Psoas muscle (tissue), 8 donors: ENCODE results near the gene KMT2D. TPM values are rescaled to one million over a fixed set of nuclear protein-coding genes. Genes with fewer than 3 reads are reported as not detected.
A peak's percentile ranks its signal among the peaks of the same experiment; 100 is the strongest.
"Not testable (repeated sequence)": the region's sequence is repeated elsewhere in the genome, so short reads cannot be mapped to it uniquely, and the experiment has no call there.

Source experiments
- ATAC-seq, 4 donors: fragments of 200-7000 bp; cut with Tn5 transposase; one replicate each; pipeline ENCODE4 v1.9.1; 2020; ENCODE audit warnings: moderate library complexity in 3 of 4, mild to moderate bottlenecking in 2 of 4
- DNase-seq, 2 donors: peaks; one replicate each; pipeline ENCODE4 v3.0.0-alpha.2; 2020
- H3K27ac ChIP-seq: fragments of 200-600 bp; one replicate; pipeline ENCODE4 v1.8.0; 2022
- H3K27me3 ChIP-seq, 3 donors: fragments of 200-600 bp in 1 of 3; one replicate each; pipeline versions ENCODE4 v1.6.1 to v1.8.0; 2013 to 2022; ENCODE audit warnings: low read length in 2 of 3, mild to moderate bottlenecking in 2 of 3, moderate library complexity in 1 of 3; ENCODE audit not compliant: insufficient read depth in 3 of 3
- H3K36me3 ChIP-seq, 2 donors: fragments of 200-600 bp in 1 of 2; one replicate each; pipeline versions ENCODE4 v1.6.1 to v1.8.0; 2013 to 2022; ENCODE audit warnings: low read depth in 1 of 2, mild to moderate bottlenecking in 1 of 2, moderate library complexity in 1 of 2; ENCODE audit not compliant: insufficient read depth in 1 of 2
- H3K4me1 ChIP-seq: fragments of 200-600 bp; one replicate; pipeline ENCODE4 v1.8.0; 2022
- H3K4me3 ChIP-seq: fragments of 200-600 bp; one replicate; pipeline ENCODE4 v1.8.0; 2022; ENCODE audit warnings: mild to moderate bottlenecking
- H3K9me3 ChIP-seq: fragments of 200-600 bp; one replicate; pipeline ENCODE4 v1.8.0; 2022
- WGBS, 3 donors: extraction: QIAGEN DNeasy Blood & Tissue Kit; methylation state at CpG; one replicate each; pipeline versions ENCODE4 v1.1.6 to v1.1.7; 2013; 5-methylcytosine and 5-hydroxymethylcytosine counted together
- intact Hi-C, 2 donors: fragments of 100-400 bp; cut with DNase I; formaldehyde crosslinking; loops; one replicate each; pipeline versions ENCODE4 v1.11.0 to v1.14.2; 2022
- polyA plus RNA-seq, 3 donors: library from polyadenylated mRNA; stranded (reverse); fragments of 200-250 nt; gene quantifications; one replicate each; pipeline ENCODE4 v1.2.3, GENCODE V29; 2013
- total RNA-seq, 4 donors: library from RNA; stranded (reverse); fragmentation: NEBNext Ultra II Directional in 2 of 4; extraction: Animal tissue kit (Norgen Biotek cat#: 25700) in 2 of 4; gene quantifications; one replicate each; pipeline versions ENCODE4 v1.2.1 to v1.2.4, GENCODE V29; 2021 to 2023
- TF ChIP-seq, protein P1 (sequence below): fragments of 200-600 bp; IDR thresholded peaks from one replicate; pipeline ENCODE4 v1.8.0; 2022; ENCODE audit warnings: antibody characterized with exemption
- donor health status: healthy with polysubstance abuse.
- donor health status: DM: no; HTN: no; CAD: no; lungs with moderate emphysema.
- donor health status: Bipolar disorder and iron deficiency.
- donor health status: healthy.
- donor health status: DM: yes; HTN: yes; CAD: no.
- donor health status: DM: no; HTN: no; CAD: no.
- donor health status: DM: no; HTN: no; CAD: no.
- donor health status: DM: yes; HTN: yes; CAD: no.

The KMT2D gene
- total and polyA plus RNA-seq, 7 donors: 10.8 to 69.8 (median 64.2) TPM

DNA sequence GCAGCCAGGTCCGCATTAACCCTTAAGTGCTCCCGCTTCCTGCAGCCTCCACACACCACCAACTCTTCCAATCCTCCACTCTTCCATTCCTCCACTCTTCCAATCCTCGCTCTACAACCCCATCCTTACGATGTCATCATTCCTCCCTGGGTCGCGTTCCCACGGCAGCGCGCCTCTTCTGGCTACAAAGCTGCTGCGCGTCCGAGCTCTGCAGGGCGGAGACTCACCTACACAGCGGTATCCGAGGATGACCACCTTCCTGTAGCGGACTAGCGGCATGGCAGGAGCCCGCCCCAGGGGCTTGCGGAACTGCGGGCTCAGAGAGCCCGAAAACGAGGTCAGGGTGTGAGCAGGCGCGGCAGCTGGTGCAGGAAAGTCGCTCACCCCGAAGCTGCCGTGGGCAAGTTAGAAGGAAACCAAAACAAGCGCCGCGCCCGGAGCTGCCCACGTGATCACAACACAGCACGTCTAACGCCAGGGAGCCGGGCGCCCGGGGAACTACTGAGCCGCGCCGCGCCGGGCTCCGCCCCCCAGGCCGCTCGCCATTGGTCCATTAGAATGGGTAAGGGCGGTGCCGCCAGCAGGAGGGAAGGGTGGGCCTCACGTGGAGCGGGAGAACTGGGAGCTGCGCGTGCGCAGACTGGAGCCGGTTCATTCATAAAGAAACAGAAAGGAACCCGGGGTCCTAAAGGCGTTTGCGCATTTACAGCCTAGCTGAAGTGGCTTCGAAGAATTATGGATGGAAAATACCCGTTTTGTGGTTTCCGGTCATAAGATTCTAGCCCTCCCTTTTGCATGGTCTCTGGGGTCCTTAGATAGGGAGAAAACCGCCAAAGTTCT lies 9.1 kb upstream of the KMT2D start, which contains the start of gene RHEBL1:
Gene RHEBL1, minus strand, starts transcription at position 473 of the 840 bp plus-strand sequence. Its CDS starts 194 bp downstream, at position 279.
- DNase-seq (peak; percentile 99), ATAC-seq (peak; percentile 100)
- 0 to 1% (median 0%) methylated on average over 60 of the region's 60 CpGs for WGBS, 3 donors
- H3K9me3 ChIP-seq: no peaks in the 10 kb centered on the region
- H3K36me3 ChIP-seq: no peaks in the 10 kb centered on the region
- peak within 1 kb of the TSS; percentile 85 for H3K4me3 ChIP-seq
- H3K4me1 ChIP-seq: peaks cover 10% of the 10 kb centered on the region
- peak within 1 kb of the TSS; percentile 70 for H3K27ac ChIP-seq
- no peaks in the 10 kb centered on the region for H3K27me3 ChIP-seq
- TF ChIP-seq, protein P1, sequence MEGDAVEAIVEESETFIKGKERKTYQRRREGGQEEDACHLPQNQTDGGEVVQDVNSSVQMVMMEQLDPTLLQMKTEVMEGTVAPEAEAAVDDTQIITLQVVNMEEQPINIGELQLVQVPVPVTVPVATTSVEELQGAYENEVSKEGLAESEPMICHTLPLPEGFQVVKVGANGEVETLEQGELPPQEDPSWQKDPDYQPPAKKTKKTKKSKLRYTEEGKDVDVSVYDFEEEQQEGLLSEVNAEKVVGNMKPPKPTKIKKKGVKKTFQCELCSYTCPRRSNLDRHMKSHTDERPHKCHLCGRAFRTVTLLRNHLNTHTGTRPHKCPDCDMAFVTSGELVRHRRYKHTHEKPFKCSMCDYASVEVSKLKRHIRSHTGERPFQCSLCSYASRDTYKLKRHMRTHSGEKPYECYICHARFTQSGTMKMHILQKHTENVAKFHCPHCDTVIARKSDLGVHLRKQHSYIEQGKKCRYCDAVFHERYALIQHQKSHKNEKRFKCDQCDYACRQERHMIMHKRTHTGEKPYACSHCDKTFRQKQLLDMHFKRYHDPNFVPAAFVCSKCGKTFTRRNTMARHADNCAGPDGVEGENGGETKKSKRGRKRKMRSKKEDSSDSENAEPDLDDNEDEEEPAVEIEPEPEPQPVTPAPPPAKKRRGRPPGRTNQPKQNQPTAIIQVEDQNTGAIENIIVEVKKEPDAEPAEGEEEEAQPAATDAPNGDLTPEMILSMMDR: no peak
- intact Hi-C loops: loop anchor here in 1 of 2 donors (10.0 kb wide), 1 partner anchor 165 kb away; no protein-coding TSS in a partner anchor

DNA sequence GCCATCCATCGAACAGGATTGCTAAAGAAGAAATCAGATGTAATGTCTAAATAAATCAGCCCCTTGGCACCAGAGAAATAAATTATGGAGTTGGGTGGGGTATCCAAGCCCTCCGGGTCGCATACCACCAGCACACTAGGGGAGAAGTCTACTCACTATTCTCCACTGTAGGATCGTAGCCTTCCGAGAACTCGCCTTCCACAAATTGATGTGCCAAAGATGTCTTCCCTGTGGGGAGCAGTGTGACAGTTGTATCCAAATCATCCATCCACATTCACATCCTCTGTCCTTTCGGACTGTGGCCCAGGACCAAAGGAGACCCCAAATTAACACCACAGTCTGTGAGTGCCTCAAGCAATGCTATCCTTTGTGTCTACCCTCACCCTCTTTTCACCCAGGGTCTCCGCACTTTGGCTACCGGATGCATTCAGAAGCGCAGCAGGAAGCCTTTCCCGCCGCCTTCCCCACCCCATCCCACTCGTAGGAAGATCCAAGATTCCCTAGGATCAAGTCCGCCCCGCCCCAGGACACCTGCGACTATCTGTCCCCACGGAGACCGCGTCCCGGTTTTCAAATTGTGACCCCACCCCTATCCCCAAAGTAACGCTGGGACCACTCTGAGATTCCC lies 8.4 kb upstream of the KMT2D start:
- H3K4me1 ChIP-seq: peaks cover 14% of the 10 kb centered on the region
- H3K27ac ChIP-seq: peak overlapping the region; percentile 70
- intact Hi-C loops: loop anchor here in 1 of 2 donors (10.0 kb wide), 1 partner anchor 166 kb away; no protein-coding TSS in a partner anchor
- DNase-seq (no peak), ATAC-seq (no peak)
- H3K27me3 ChIP-seq: no peaks in the 10 kb centered on the region
- H3K36me3 ChIP-seq: no peaks in the 10 kb centered on the region
- H3K9me3 ChIP-seq: no peaks in the 10 kb centered on the region
- TF ChIP-seq, protein P1: no peak
- WGBS, 3 donors: 16 to 20% (median 19%) methylated on average over 21 of the region's 21 CpGs
- peak overlapping the region; percentile 85 for H3K4me3 ChIP-seq

DNA sequence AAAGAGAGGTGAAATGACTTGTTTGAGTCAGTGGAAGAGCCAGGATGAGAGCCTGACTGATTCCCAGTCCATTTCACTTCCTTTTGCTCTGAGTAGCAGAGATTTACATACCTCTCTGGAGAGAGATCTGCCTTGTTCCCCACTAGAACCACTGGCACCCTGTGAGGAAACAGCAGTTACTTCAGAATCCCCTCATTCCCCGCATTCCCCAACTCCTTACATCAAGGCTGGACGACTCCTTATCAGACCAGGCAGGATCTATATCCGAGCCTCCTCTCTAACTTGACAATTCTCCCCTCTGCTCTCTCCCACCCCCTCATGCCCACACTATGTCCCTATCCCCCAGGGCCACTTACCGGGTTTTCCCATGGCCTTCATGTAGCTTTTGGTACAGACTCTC lies 5.5 kb upstream of the KMT2D start:
- no peaks in the 10 kb centered on the region for H3K36me3 ChIP-seq
- H3K27me3 ChIP-seq: no peaks in the 10 kb centered on the region
- intact Hi-C loops: loop anchor here in 1 of 2 donors (10.0 kb wide), 1 partner anchor 169 kb away; no protein-coding TSS in a partner anchor
- ATAC-seq (no peak), DNase-seq (no peak)
- H3K4me3 ChIP-seq: no peak overlapping the region
- H3K4me1 ChIP-seq: peaks cover 14% of the 10 kb centered on the region
- 76 to 80% (median 77%) methylated on average over 4 of the region's 4 CpGs for WGBS, 3 donors
- TF ChIP-seq, protein P1: no peak
- no peaks in the 10 kb centered on the region for H3K9me3 ChIP-seq
- H3K27ac ChIP-seq: no peak overlapping the region

DNA sequence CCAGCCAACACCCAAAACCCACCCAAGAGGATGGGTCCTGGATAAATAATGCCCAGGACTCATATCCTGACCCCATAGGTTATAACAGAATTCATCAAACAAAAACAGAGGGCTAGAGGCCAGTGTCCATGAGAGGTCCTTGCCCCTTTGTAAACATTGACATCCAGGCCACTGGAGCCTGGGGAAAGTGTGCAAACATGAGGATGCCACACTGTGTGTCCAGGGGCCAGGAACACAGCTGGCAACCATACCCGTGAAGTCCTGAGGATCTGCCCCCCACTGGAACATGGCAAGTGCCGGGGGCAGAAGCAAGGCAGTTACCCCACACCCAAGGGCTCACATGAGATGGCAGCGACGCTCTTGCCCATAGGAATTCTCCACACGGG lies 4.2 kb upstream of the KMT2D start:
- Histone ChIP-seq H3K9me3 (no peaks in the 10 kb centered on the region), H3K4me1 (peaks cover 8% of the 10 kb centered on the region), H3K27me3 (no peaks in the 10 kb centered on the region), H3K36me3 (no peaks in the 10 kb centered on the region), H3K27ac (no peak overlapping the region), H3K4me3 (no peak overlapping the region)
- DNase-seq: no peak
- 87 to 91% (median 90%) methylated on average over 5 of the region's 5 CpGs for WGBS, 3 donors
- TF ChIP-seq, protein P1: no peak
- intact Hi-C loops: loop anchor here (2.0 to 10.0 kb wide), 4 partner anchors 33 to 170 kb away; no protein-coding TSS in a partner anchor
- no peak for ATAC-seq

GRCh38 chr12:49061916-49062315 lies 1.3 kb upstream of the KMT2D start:
- not testable (repeated sequence) for H3K27me3 ChIP-seq, DNase-seq, ATAC-seq, H3K36me3 ChIP-seq, H3K9me3 ChIP-seq, H3K27ac ChIP-seq
- Histone ChIP-seq H3K4me1 (peaks cover 16% of the 10 kb centered on the region), H3K4me3 (peak overlapping the region; percentile 99)
- intact Hi-C loops: loop anchor here (5.0 to 10.0 kb wide), 3 partner anchors 35 to 173 kb away; no protein-coding TSS in a partner anchor
- WGBS, 3 donors: 89 to 94% (median 89%) methylated on average over 17 of the region's 17 CpGs
